ENCODE results near the gene PRCC.

DNA sequence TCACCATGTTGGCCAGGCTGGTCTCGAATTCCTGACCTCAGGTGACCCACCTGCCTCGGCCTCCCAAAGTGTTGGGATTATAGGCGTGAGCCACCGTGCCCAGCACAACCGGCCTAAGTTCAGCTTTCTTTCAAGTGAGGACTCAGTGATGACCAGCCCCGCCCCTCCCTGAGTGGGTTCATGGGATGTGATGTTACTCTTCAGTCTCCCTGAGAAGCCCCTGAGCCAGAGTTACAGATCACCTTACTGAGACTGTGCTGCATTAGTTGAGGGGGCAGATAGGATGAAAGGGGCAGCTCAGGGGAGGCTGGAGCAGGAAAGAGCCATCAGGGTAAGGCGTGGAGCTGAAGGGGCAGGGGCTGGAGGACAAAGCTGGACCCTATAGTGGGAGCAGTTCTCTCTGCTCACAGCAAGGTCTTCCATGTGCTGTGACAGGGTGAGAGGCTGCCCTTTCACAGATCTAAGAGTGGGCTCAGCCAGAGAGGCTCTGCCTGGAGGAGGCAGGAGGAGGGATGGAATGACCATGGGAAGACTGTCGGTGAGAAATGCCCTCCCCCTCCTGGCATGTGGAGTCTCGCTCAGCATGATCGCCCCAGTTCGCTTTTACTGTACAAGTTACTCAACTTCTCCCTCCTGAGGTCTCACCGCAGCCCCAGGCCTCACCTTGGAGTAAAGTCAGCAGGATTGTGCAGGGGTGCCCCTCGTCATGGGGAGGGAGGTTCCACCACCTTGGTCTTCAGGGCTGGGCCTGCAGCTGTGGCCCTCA lies 35.9 kb downstream of the PRCC start:
- TF ChIP-seq, protein P1, sequence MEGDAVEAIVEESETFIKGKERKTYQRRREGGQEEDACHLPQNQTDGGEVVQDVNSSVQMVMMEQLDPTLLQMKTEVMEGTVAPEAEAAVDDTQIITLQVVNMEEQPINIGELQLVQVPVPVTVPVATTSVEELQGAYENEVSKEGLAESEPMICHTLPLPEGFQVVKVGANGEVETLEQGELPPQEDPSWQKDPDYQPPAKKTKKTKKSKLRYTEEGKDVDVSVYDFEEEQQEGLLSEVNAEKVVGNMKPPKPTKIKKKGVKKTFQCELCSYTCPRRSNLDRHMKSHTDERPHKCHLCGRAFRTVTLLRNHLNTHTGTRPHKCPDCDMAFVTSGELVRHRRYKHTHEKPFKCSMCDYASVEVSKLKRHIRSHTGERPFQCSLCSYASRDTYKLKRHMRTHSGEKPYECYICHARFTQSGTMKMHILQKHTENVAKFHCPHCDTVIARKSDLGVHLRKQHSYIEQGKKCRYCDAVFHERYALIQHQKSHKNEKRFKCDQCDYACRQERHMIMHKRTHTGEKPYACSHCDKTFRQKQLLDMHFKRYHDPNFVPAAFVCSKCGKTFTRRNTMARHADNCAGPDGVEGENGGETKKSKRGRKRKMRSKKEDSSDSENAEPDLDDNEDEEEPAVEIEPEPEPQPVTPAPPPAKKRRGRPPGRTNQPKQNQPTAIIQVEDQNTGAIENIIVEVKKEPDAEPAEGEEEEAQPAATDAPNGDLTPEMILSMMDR (conservative IDR thresholded peaks at IDR 0.05; ENCODE audit: low read depth, low read length) = no peak
- no peak for TF ChIP-seq EZH2phosphoT487 (IDR thresholded peaks at IDR 0.05; ENCODE audit: borderline replicate concordance, low read length)
